ENCODE data around the gene GABRP. TPM values are rescaled to one million over a fixed set of nuclear protein-coding genes. Genes with fewer than 3 reads are reported as not detected.
A peak's percentile ranks its signal among the peaks of the same experiment; 100 is the strongest.

GABRP gene
- total RNA-seq, 4 donors from 2014 or later: 0.21 to 1.7 (median 0.64) TPM

DNA sequence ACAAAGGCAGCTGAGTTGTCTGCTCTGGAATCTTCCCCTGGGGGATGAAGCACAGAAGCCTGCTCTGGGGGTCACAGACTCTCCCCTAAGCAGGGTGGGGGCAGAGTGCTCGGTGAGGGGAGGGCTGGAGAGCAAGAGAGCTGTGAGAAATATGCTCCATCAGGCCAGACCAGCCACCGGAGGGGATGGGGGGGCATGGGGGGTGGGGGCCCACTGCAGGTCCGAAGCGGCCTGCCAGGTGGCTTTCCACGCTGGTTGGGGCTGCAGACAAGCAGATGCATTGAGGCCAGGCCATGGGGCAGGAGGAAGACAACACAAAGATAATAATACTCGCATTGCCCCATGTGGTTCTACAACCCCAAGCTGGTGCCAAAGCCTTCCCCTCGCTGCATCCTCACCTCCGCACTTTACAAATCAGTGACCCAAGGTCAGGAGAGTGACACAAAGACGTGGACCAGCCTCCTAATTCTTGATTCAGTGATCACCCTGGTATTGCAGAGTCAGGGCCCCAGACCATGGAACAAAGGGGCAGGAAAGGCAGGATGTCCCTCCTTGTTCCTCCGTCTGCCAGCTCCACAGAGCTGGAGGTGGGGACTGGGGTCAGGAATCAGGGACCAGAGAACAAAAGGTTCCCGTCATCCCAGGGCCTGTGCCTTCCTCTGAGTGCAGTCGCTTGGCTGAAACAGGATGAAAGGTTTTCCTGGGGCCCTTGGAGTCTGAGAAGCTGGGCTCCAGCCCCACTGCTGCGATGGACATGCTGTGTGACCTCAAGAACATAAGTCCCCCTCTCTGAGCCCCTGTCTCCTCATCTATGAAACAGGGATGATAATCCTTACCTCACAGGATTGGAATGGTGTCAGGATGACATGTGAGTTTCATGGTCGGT is 37.2 kb upstream of the GABRP start:
- Histone ChIP-seq H3K4me3 (no peak overlapping the region), H3K4me1 (peaks cover 0 to 24% (median 2%) of the 10 kb centered on the region in 4 donors), H3K9me3 (no peaks in the 10 kb centered on the region), H3K27me3 (peaks cover 0 to 19% of the 10 kb centered on the region in 2 donors), H3K36me3 (no peaks in the 10 kb centered on the region), H3K27ac (no peak overlapping the region)
- TF ChIP-seq, protein P1, sequence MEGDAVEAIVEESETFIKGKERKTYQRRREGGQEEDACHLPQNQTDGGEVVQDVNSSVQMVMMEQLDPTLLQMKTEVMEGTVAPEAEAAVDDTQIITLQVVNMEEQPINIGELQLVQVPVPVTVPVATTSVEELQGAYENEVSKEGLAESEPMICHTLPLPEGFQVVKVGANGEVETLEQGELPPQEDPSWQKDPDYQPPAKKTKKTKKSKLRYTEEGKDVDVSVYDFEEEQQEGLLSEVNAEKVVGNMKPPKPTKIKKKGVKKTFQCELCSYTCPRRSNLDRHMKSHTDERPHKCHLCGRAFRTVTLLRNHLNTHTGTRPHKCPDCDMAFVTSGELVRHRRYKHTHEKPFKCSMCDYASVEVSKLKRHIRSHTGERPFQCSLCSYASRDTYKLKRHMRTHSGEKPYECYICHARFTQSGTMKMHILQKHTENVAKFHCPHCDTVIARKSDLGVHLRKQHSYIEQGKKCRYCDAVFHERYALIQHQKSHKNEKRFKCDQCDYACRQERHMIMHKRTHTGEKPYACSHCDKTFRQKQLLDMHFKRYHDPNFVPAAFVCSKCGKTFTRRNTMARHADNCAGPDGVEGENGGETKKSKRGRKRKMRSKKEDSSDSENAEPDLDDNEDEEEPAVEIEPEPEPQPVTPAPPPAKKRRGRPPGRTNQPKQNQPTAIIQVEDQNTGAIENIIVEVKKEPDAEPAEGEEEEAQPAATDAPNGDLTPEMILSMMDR (IDR thresholded peaks at IDR 0.05): no peak
- TF ChIP-seq POLR2A (IDR thresholded peaks at IDR 0.05): no peak
- no peak for DNase-seq (ENCODE audit: low spot score in 2 of 2)
- 58 to 65% methylated on average over 12 to 14 of the region's 14 CpGs for WGBS, 2 donors

DNA sequence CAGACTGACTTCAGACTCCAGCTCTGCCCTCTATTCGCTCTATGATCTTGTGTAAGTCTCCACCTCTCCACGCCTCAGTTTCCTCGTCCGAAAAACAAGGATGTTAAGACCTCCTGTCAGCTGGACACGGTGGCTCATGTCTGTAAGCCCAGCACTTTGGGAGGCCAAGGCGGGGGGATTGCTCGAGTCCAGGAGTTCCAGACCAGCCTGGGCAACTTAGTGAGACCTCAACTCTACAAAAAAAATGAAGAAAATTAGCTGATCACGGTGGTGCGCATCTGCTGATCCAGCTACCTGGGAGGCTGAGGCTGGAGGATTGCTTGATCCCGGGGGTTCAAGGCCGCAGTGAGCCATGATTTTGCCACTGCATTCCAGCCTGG is 36.6 kb upstream of the GABRP start:
- Histone ChIP-seq H3K36me3 (no peaks in the 10 kb centered on the region), H3K4me3 (no peak overlapping the region), H3K9me3 (no peaks in the 10 kb centered on the region), H3K27ac (no peak overlapping the region), H3K27me3 (peaks cover 0 to 19% of the 10 kb centered on the region in 2 donors), H3K4me1 (peaks cover 0 to 27% (median 2%) of the 10 kb centered on the region in 4 donors)
- 91 to 96% methylated on average over 11 of the region's 11 CpGs for WGBS, 2 donors
- TF ChIP-seq, protein P1 (IDR thresholded peaks at IDR 0.05): no peak
- no peak for TF ChIP-seq EP300 (IDR thresholded peaks at IDR 0.05)
- no peak for TF ChIP-seq POLR2A (IDR thresholded peaks at IDR 0.05)
- DNase-seq (ENCODE audit: low spot score in 2 of 2): no peak

DNA sequence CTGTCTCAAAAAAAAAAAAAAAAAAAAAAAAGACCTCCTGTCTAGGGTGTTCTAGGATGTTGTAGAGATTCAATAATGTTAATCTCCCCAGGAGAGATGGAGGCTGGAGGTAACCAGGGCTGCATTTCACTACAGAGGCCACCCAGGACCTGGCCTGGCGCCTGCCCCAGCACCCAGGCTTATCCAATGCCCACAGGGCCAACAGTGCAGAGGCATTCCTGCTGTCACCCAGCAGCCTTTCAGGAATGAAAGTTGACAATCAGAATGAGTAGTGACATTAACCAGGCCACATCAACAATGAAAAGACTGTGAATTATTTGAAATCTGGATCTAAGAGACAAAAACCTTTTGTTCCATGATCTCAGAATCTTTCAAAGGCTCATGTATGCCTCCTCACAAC is 36.2 kb upstream of the GABRP start:
- H3K36me3 ChIP-seq: no peaks in the 10 kb centered on the region
- H3K9me3 ChIP-seq: no peaks in the 10 kb centered on the region
- no peak overlapping the region for H3K27ac ChIP-seq
- peaks cover 0 to 32% (median 2%) of the 10 kb centered on the region in 4 donors for H3K4me1 ChIP-seq
- H3K4me3 ChIP-seq: no peak overlapping the region
- DNase-seq (ENCODE audit: low spot score in 2 of 2): no peak
- H3K27me3 ChIP-seq: peaks cover 0 to 19% of the 10 kb centered on the region in 2 donors
- 14 to 71% methylated on average over 1 of the region's 1 CpG for WGBS, 2 donors
- TF ChIP-seq POLR2A (IDR thresholded peaks at IDR 0.05) (no peak), EP300 (IDR thresholded peaks at IDR 0.05) (no peak)
- TF ChIP-seq, protein P1 (IDR thresholded peaks at IDR 0.05): no peak

DNA sequence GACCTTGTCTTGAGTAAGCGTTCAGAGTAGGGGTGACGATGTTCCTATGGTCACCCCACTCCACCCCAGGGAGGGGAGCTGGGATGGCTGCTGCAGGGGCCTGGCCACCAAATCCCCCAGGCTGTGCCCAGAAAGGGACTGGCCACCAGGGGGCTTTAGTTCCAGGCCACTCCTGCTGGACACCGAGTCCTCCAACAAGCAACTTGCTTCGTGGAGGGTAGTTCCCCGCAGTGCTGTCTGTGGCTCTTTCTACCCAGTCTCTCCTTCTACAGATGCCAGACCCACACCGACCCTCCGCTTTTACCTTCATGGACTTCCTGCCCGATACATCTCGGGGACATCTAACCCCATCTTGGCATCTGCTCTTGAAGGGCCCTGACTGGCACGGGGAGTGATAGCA is 35.7 kb upstream of the GABRP start:
- no peak for DNase-seq (ENCODE audit: low spot score in 2 of 2)
- TF ChIP-seq, protein P1 (IDR thresholded peaks at IDR 0.05): peak in 1 of 5 experiments; percentile 8
- no peak for TF ChIP-seq EP300 (IDR thresholded peaks at IDR 0.05)
- no peak for TF ChIP-seq POLR2A (IDR thresholded peaks at IDR 0.05)
- Histone ChIP-seq H3K27me3 (peaks cover 0 to 19% of the 10 kb centered on the region in 2 donors), H3K36me3 (no peaks in the 10 kb centered on the region), H3K27ac (no peak overlapping the region), H3K4me1 (peaks cover 0 to 34% (median 2%) of the 10 kb centered on the region in 4 donors), H3K4me3 (no peak overlapping the region), H3K9me3 (no peaks in the 10 kb centered on the region)
- 83 to 84% methylated on average over 10 of the region's 10 CpGs for WGBS, 2 donors

DNA sequence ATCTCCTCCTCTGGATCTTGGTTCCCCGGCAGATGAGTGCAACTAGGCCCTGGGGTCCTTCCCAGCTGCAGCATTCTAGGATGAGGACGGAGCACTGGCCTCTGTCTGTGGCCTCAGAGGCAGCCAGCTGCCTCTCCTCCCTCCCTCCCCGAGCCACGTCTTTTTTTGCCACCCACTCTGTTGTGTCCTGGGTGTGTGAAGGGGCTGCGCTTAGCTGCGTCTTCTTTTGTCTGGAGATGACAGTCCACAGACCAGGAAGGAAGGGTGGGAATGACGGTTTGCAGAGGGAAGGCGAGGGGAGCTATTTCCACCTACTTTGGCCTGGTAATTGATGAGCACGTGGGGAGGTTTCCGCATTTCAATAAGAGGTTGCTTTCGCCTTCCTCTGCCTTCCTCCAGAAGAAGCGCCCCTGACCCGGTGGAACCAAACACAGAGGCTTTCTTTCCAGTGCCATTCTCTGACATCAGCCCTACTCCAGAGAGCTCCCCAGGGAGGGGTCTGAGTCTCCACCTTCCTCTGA is 34.5 kb upstream of the GABRP start:
- no peaks in the 10 kb centered on the region for H3K36me3 ChIP-seq
- DNase-seq (ENCODE audit: low spot score in 2 of 2): no peak
- no peak overlapping the region for H3K27ac ChIP-seq
- no peak overlapping the region for H3K4me3 ChIP-seq
- peaks cover 0 to 13% of the 10 kb centered on the region in 2 donors for H3K27me3 ChIP-seq
- TF ChIP-seq, protein P1 (IDR thresholded peaks at IDR 0.05): no peak
- no peak for TF ChIP-seq EP300 (IDR thresholded peaks at IDR 0.05)
- TF ChIP-seq POLR2A (IDR thresholded peaks at IDR 0.05): no peak
- 69 to 71% methylated on average over 13 of the region's 13 CpGs for WGBS, 2 donors
- no peaks in the 10 kb centered on the region for H3K9me3 ChIP-seq
- H3K4me1 ChIP-seq: peaks cover 0 to 34% (median 2%) of the 10 kb centered on the region in 4 donors
